MM.1S (cell line): ENCODE measurements around the gene NPW.

Source experiments
- CTCF ChIP-seq: fragments of 300-600 bp; sonication (generic); IDR thresholded peaks from 2 replicates; pipeline ENCODE4 v1.5.1; 2016; ENCODE audit warnings: antibody characterized with exemption, low read length, mixed read lengths
- EZH2 ChIP-seq: fragments of 300-600 bp; sonication (generic); optimal IDR thresholded peaks from 2 replicates; pipeline ENCODE3; 2017; ENCODE audit warnings: low read depth, mild to moderate bottlenecking, antibody characterized with exemption, low read length, mixed read lengths

GRCh38 chr16:2025251-2025650 is 5.7 kb downstream of the NPW start:
- TF ChIP-seq CTCF (no peak), EZH2 (no peak)
